Hepatocyte (in vitro differentiated cells): ENCODE data around the gene HS1BP3. TPM values are rescaled to one million over a fixed set of nuclear protein-coding genes. Genes with fewer than 3 reads are reported as not detected.

Experiments used
- DNase-seq: peaks from one replicate; pipeline ENCODE4 v3.0.0-alpha.2; 2016; ENCODE audit warnings: low spot score
- H2AFZ ChIP-seq: fragments of 200-600 bp; sonication (generic); 2 replicates; pipeline ENCODE4 v1.6.0; 2016; ENCODE audit warnings: antibody characterized with exemption, mild to moderate bottlenecking
- H3K27ac ChIP-seq: fragments of 200-600 bp; sonication (generic); 2 replicates; pipeline ENCODE4 v1.5.1; 2016; ENCODE audit warnings: mild to moderate bottlenecking
- H3K27me3 ChIP-seq: fragments of 200-600 bp; sonication (generic); 2 replicates; pipeline ENCODE4 v1.6.1; 2016
- H3K36me3 ChIP-seq: fragments of 200-600 bp; sonication (generic); replicated peaks from 2 replicates; pipeline ENCODE4 v1.5.1; 2016; ENCODE audit warnings: low read depth; ENCODE audit not compliant: insufficient read depth
- H3K4me1 ChIP-seq: fragments of 200-600 bp; sonication (generic); 2 replicates; pipeline ENCODE4 v1.5.1; 2016; ENCODE audit warnings: mild to moderate bottlenecking, moderate library complexity; ENCODE audit not compliant: insufficient read depth
- H3K4me2 ChIP-seq: fragments of 200-600 bp; sonication (generic); 2 replicates; pipeline ENCODE4 v1.6.0; 2016
- H3K4me3 ChIP-seq: fragments of 200-600 bp; sonication (generic); 2 replicates; pipeline ENCODE4 v1.5.1; 2016; ENCODE audit warnings: mild to moderate bottlenecking
- H3K79me2 ChIP-seq: fragments of 200-600 bp; sonication (generic); 2 replicates; pipeline ENCODE4 v1.6.0; 2017; ENCODE audit warnings: mild to moderate bottlenecking
- H3K9me2 ChIP-seq: fragments of 200-600 bp; sonication (generic); replicated peaks from 2 replicates; pipeline ENCODE4 v1.6.0; 2017; ENCODE audit warnings: mild to moderate bottlenecking; ENCODE audit not compliant: insufficient read depth
- H3K9me3 ChIP-seq: fragments of 200-600 bp; sonication (generic); 2 replicates; pipeline ENCODE4 v1.5.1; 2016; ENCODE audit warnings: low read depth, mild to moderate bottlenecking
- H4K20me1 ChIP-seq: fragments of 200-600 bp; sonication (generic); 2 replicates; pipeline ENCODE4 v1.6.0; 2016; ENCODE audit warnings: mild to moderate bottlenecking; ENCODE audit not compliant: insufficient read depth, poor library complexity, severe bottlenecking
- CTCF ChIP-seq: fragments of 200-600 bp; sonication (generic); IDR thresholded peaks from 2 replicates; pipeline ENCODE4 v1.5.1; 2016; ENCODE audit warnings: antibody characterized with exemption, mild to moderate bottlenecking; ENCODE audit not compliant: poor library complexity
- EZH2 ChIP-seq: fragments of 200-600 bp; sonication (generic); IDR thresholded peaks from 2 replicates; pipeline ENCODE4 v1.6.1; 2016; ENCODE audit warnings: antibody characterized with exemption, mild to moderate bottlenecking, borderline replicate concordance
- EZH2phosphoT487 ChIP-seq: fragments of 200-600 bp; sonication (generic); IDR thresholded peaks from one replicate; pipeline ENCODE4 v1.6.1; 2018; ENCODE audit warnings: antibody characterized with exemption, mild to moderate bottlenecking, low read depth, moderate library complexity; ENCODE audit not compliant: unreplicated experiment, severe bottlenecking
- WGBS: methylation state at CpG from one replicate; pipeline ENCODE4 v1.1.6; 2016; ENCODE audit warnings: low lambda C conversion rate; ENCODE audit errors: missing lambda C conversion rate; 5-methylcytosine and 5-hydroxymethylcytosine counted together
- polyA plus RNA-seq: library from polyadenylated mRNA; unstranded; fragments of >200 nt; fragmentation: Nextera tagmentation; extraction: Ambion mirVana; gene quantifications from 2 replicates; pipeline ENCODE4 v1.2.1, GENCODE V29; 2016
- total RNA-seq: library from RNA; depleted of rRNA; stranded (reverse); fragments of >200 nt; gene quantifications from 2 replicates; pipeline ENCODE4 v1.2.3, GENCODE V29; 2014

Gene HS1BP3
- total and polyA plus RNA-seq, 2 experiments from 2014 or later = 26.8 to 29.6 TPM

- peaks cover 95% of the 10 kb centered on the region for H3K27me3 ChIP-seq
- DNase-seq = no peak
- H3K4me1 ChIP-seq = peaks cover 11% of the 10 kb centered on the region
- no peaks in the 10 kb centered on the region for H3K9me2 ChIP-seq
- H4K20me1 ChIP-seq = no peaks in the 10 kb centered on the region
- H3K4me2 ChIP-seq = peak within 1 kb of the TSS; percentile 96
- peak within 1 kb of the TSS; percentile 86 for H2AFZ ChIP-seq
- H3K9me3 ChIP-seq = no peaks in the 10 kb centered on the region
- H3K79me2 ChIP-seq = no peaks in the 10 kb centered on the region
- WGBS = 1% methylated on average over 34 of the region's 86 CpGs
- no peaks in the 10 kb centered on the region for H3K36me3 ChIP-seq
- no peak within 1 kb of the TSS for H3K27ac ChIP-seq
- peak within 1 kb of the TSS; percentile 26 for H3K4me3 ChIP-seq
- peak; percentile 86 for TF ChIP-seq EZH2phosphoT487
- peak; percentile 47 for TF ChIP-seq CTCF
- peak; percentile 97 for TF ChIP-seq EZH2
These were observed 15.6 kb upstream of the HS1BP3 start, which contains the start of gene GDF7 for GRCh38 chr2:20666304-20667150. Gene GDF7 (plus strand): TSS chr2:20667144. CDS start chr2:20667240, 96 bp downstream.

GRCh38 chr2:20666005-20666303 is 15.1 kb upstream of the HS1BP3 start:
- Histone ChIP-seq H3K4me2 (peak overlapping the region; percentile 96), H3K36me3 (no peaks in the 10 kb centered on the region), H3K4me3 (peak overlapping the region; percentile 26), H3K27ac (no peak overlapping the region), H3K27me3 (peaks cover 89% of the 10 kb centered on the region), H3K79me2 (no peaks in the 10 kb centered on the region), H3K4me1 (peaks cover 11% of the 10 kb centered on the region), H3K9me3 (no peaks in the 10 kb centered on the region), H3K9me2 (no peaks in the 10 kb centered on the region), H4K20me1 (no peaks in the 10 kb centered on the region), H2AFZ (peak overlapping the region; percentile 86)
- WGBS = 2% methylated on average over 34 of the region's 34 CpGs
- no peak for DNase-seq
- TF ChIP-seq EZH2 (no peak), EZH2phosphoT487 (peak; percentile 29)

GRCh38 chr2:20665243-20666004 is 14.5 kb upstream of the HS1BP3 start:
- Histone ChIP-seq H3K27ac (no peak overlapping the region), H3K79me2 (no peaks in the 10 kb centered on the region), H3K4me3 (no peak overlapping the region), H3K4me1 (peaks cover 11% of the 10 kb centered on the region), H2AFZ (peak overlapping the region; percentile 86), H4K20me1 (no peaks in the 10 kb centered on the region), H3K4me2 (peak overlapping the region; percentile 96), H3K9me2 (no peaks in the 10 kb centered on the region), H3K9me3 (no peaks in the 10 kb centered on the region), H3K27me3 (peaks cover 89% of the 10 kb centered on the region), H3K36me3 (no peaks in the 10 kb centered on the region)
- peak; percentile 53 for TF ChIP-seq EZH2phosphoT487
- no peak for TF ChIP-seq CTCF
- peak; percentile 26 for TF ChIP-seq EZH2
- WGBS = 5% methylated on average over 49 of the region's 49 CpGs
- no peak for DNase-seq
